Activated CD4-positive, CD25-positive, alpha-beta regulatory T cell treated with anti-CD3 and anti-CD28 coated beads, Interleukin-2, amount 50 U/mL, for 24 hours (primary cell): ENCODE results near the gene SLC13A1.
"Not testable (repeated sequence)": the region's sequence is repeated elsewhere in the genome, so short reads cannot be mapped to it uniquely, and the experiment has no call there.

Experiments
- ATAC-seq, 2 donors: fragments of 150-1000 bp; cut with Tn5 transposase; one replicate each; pipeline ENCODE4 v1.10.0; 2021; ENCODE audit warnings: mild to moderate bottlenecking in 1 of 2, moderate library complexity in 1 of 2

The SLC13A1 gene, protein sequence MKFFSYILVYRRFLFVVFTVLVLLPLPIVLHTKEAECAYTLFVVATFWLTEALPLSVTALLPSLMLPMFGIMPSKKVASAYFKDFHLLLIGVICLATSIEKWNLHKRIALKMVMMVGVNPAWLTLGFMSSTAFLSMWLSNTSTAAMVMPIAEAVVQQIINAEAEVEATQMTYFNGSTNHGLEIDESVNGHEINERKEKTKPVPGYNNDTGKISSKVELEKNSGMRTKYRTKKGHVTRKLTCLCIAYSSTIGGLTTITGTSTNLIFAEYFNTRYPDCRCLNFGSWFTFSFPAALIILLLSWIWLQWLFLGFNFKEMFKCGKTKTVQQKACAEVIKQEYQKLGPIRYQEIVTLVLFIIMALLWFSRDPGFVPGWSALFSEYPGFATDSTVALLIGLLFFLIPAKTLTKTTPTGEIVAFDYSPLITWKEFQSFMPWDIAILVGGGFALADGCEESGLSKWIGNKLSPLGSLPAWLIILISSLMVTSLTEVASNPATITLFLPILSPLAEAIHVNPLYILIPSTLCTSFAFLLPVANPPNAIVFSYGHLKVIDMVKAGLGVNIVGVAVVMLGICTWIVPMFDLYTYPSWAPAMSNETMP

DNA sequence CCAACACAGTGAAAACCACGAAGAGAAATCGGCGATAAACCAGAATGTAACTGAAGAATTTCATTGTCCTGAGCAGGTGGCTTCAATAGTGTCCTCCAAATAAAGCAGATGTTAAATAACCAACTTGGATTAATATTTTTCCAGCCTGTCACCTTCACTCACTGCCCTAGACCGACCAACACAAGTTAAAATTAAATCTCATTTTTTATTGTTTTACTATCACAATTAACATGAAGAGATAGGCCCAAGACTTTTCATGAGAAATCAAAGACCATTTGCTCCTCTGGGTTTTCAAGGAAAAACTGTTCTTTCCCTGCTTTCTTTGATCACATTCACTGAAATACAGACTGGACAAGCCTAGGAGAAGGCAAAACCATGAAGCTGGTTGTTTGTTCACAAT, at the start of gene SLC13A1:
TSS of gene SLC13A1 (minus strand) at position 87 of the 400 bp plus-strand sequence. CDS start at position 64, 23 bp downstream.
- no peak for ATAC-seq

DNA sequence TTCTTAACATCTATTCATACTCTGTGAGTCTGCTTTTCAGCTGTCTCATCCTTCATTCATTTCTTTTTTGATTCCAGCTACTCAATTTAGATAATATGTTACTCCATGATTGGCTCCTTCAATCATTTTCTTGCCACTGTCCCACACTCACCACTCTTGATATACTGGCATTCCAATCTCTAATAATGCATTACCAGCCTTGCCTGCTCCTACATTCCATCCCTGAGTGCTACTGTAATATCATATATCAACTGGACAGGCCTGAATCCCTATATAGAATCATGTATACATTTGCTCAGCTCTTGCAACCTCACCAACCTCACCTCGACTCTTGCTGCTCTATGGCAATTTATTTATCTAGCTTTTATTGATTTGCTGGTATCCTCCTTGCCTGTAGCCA, 45.0 kb upstream of the SLC13A1 start:
- ATAC-seq, result no peak

- ATAC-seq, result no peak
Observed at GRCh38 chr7:123242467-123243092, 42.8 kb upstream of the SLC13A1 start.

DNA sequence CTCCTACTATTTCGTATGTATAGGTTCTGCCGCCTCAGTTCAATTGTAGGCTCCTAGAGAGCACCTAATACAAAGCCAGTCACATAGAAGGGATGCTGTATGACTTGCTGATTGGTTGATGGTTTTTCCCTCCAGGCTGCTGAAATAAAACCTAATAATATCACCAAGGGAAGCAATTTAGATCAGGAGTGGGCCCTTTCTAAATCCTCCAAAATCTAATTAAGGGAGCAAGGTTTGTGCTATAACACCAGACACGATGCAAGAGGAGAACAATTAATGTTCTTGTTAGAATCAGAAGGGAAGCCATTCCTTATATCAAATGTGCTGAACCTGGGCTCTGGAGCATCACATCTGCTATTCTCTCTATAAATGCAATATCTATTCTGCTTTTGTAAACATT, 42.0 kb upstream of the SLC13A1 start:
- ATAC-seq, result no peak

DNA sequence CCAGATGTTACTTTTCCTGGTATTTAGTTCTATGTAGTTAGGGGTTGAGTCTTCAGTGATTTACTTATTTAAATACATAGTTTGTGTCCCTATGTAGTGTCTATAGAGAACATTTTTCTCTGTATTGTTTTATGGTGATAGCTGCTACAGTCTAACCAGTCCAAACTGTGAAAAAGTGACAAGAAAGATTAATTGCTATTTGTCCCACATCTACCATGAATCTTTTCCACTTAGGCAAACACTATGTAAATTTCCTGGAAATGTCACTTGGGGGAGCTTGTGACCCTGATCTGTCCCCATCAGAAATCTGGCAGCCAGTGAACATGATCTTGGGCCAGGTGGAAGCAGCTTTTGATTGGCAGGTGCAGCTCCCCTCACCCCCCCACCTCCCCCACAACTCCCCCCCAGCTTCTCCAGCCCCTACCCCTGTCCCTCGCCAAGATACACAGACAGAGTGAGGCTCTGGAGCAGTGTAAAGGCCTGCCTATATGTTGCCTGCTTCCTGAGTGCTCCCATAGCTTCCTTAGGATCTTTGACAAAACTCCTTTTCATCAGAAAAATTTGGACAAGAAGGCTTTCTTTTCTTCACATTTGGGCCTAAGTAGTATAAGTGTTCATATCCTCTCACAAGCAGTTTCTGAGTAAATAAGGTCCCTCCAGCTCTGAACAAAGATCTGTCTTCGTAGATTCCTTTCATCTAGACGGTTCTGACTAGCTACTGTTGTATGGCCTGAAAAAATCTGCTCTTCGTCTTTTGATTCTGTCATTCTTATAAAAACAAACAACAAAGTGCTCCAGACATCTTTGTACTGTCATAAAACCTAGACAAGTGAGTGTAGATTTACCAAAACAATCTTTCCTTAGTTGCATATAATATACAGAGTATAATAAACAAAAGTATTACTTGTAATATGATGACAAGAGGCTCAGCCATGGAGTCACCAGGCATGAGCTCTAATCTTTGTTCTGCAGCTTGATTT, 31.5 kb upstream of the SLC13A1 start:
- ATAC-seq, result no peak

GRCh38 chr7:123230603-123231002, 30.8 kb upstream of the SLC13A1 start:
- no peak for ATAC-seq

DNA sequence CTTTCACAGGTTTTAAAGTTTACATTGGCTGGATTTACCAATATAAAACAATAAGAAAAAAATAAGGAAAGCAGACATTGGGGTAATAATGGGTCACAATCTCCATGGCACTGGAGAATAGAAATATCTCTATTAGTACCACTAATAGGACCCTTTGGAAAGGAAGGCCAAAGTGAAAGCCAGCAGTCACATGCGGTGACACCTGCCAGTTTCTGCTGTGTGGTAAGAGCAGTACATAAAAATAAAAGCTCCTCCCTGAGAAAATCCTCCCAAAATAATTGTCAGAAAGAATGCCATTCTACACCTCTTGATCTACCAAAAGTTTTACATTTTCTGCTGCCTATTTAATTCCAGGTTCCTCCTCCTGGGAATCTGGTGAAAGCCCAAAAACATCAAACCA, 30.4 kb upstream of the SLC13A1 start:
- ATAC-seq, result no peak

DNA sequence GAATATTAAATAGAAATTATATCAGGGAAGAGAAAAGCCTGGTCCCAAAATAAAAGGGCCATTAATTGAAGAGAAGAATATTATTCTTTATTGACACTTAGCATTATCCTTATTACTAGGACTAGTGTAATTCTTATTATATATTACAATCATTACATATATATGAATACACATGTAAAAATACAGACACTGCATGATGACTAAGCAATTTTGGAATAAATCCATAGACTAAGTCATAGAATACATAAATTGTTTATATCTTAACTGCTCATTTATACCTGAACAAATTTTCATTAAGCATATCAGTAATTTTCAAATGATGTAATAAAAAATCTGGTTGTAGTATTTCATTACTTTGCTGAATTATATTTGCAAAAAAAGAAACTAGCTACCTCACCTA, 29.7 kb upstream of the SLC13A1 start:
- ATAC-seq, result no peak

DNA sequence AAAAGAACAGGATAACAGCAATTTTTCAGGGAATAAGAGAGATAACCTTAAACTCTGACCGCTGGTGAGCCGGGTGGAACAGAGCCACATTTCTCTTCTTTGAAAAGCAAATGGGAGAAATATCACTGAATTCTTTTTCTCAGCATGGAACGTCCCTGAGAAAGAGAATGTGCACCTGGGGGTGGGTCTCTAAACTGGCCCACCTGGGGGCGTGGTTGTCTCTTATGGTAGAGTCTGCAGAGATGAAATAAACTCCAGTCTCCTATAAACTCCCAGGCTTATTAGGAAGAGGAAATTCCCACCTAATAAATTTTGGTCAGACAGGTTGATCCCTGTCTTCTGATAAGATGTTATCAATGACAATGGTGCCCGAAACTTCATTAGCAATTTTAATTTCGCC, 27.9 kb upstream of the SLC13A1 start:
- ATAC-seq, result not testable (repeated sequence)

GRCh38 chr7:123220396-123220795, 20.6 kb upstream of the SLC13A1 start:
- ATAC-seq, result no peak

DNA sequence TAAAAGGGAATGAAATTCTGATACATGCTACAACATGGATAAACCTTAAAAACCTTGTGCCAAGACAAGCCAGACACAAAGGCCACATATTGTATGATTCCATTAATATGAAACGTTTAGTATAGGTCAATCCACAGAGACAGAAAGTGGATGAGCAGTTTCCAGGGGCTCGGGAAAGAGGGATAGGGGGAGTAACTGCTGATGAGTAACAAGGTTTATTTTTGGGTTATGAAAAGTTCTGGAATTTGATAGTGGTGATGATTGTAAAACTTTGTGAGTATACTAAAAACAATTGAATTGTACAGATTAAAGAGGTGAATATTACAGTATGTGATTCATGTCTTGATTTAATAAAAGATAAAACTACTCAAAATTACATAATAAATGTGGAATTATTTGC, 19.1 kb upstream of the SLC13A1 start:
- no peak for ATAC-seq

DNA sequence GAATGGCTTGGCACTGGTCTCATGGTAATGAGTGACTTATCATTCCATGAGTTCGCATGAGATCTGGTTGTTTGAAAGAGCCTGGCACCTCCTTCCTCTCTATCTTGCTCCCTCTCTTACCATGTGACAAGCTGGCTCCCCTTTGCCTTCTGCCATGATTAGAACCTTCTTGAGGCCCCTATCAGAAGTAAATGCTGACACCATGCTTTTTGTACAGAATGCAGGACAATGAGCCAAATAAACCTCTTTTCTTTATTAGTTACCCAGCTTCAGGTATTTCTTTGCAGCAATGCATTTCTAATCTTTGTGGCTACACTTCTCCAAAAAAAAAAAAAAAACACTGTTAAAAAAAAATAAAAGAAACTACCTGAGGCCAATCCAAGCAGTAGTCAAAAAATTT, 17.1 kb upstream of the SLC13A1 start:
- no peak for ATAC-seq

- no peak for ATAC-seq
Observed at GRCh38 chr7:123215350-123215749, 15.6 kb upstream of the SLC13A1 start.

DNA sequence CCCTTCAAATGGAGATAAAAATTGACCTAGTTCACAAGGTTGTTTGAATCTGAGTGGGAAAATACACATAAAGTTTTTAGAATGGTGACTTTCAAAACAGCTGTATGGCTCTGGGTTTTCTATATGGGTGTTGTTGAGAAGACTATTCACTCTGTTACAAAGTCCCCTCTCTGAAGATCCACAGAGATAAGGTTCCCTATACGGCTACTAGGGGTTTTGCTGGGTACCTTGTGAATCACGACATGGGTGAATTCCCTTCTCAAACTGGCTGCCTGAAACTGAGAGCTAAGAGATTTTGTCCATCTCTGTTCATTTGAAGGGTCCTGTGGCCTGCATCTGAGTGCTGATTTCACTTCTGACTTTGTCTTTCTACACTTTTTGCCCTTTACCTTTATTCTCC, 11.8 kb upstream of the SLC13A1 start:
- no peak for ATAC-seq

- ATAC-seq, result no peak
Observed at GRCh38 chr7:123210986-123211385, 11.2 kb upstream of the SLC13A1 start.

- no peak for ATAC-seq
Observed at GRCh38 chr7:123209786-123210185, 10.0 kb upstream of the SLC13A1 start.

GRCh38 chr7:123208793-123209192, 9.0 kb upstream of the SLC13A1 start:
- ATAC-seq, result no peak

- no peak for ATAC-seq
Observed at GRCh38 chr7:123204206-123204835, 4.6 kb upstream of the SLC13A1 start.

DNA sequence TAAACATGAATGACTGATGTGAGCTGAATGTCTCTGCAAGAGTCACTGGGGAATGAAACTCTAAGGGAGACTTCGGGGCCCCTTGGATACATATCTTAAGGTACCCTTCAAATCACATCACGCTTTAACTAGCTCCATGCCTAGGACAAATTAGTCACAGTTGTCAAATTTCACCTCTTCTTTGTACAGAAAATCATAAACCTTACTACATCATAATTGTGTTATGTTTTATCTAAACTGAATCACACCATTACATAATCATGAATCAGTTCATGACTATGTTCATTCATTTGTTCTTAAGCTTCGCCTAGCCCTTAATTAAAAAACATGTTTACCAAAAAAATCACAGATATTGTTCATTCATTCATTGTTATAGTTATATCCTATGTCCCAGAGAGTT, 2.1 kb upstream of the SLC13A1 start:
- ATAC-seq, result no peak

- ATAC-seq, result no peak
Observed at GRCh38 chr7:123198668-123199652, 809 bp downstream of the SLC13A1 start.

- ATAC-seq, result no peak
Observed at GRCh38 chr7:123198111-123198510, 1.7 kb downstream of the SLC13A1 start.
